Neural progenitor cell (in vitro differentiated cells): Measurements from ENCODE around the gene RNF38.

ENCODE experiments used
- CTCF ChIP-seq: fragments of 200-600 bp; sonication (generic); IDR thresholded peaks from 2 replicates; pipeline ENCODE4 v1.5.1; 2017; ENCODE audit warnings: antibody characterized with exemption, mild to moderate bottlenecking
- EZH2 ChIP-seq: fragments of 200-600 bp; sonication (generic); IDR thresholded peaks from 2 replicates; pipeline ENCODE4 v1.6.1; 2017; ENCODE audit warnings: antibody characterized with exemption, mild to moderate bottlenecking, moderate library complexity
- EZH2phosphoT487 ChIP-seq: fragments of 200-600 bp; sonication (generic); IDR thresholded peaks from 2 replicates; pipeline ENCODE4 v1.6.1; 2017; ENCODE audit warnings: antibody characterized with exemption

- no peak for TF ChIP-seq CTCF
- no peak for TF ChIP-seq EZH2
- no peak for TF ChIP-seq EZH2phosphoT487
These were observed 47.9 kb upstream of the RNF38 start for GRCh38 chr9:36448017-36448416.
